BLaER1 (cell line): ENCODE measurements around the gene ANKRD53.
"Not testable (repeated sequence)": the region's sequence is repeated elsewhere in the genome, so short reads cannot be mapped to it uniquely, and the experiment has no call there.

Experiments used
- H3K27ac ChIP-seq: shearing (Covaris generic); formaldehyde crosslinking; 2 replicates; pipeline ENCODE4 v1.8.1; 2022
- H3K27me3 ChIP-seq: shearing (Covaris generic); formaldehyde crosslinking; 2 replicates; pipeline ENCODE4 v1.8.1; 2022
- H3K36me3 ChIP-seq: shearing (Covaris generic); formaldehyde crosslinking; 2 replicates; pipeline ENCODE4 v1.8.1; 2022
- H3K4me1 ChIP-seq: shearing (Covaris generic); formaldehyde crosslinking; 2 replicates; pipeline ENCODE4 v1.8.1; 2022
- H3K4me2 ChIP-seq: shearing (Covaris generic); formaldehyde crosslinking; 2 replicates; pipeline ENCODE4 v1.8.1; 2022
- H3K4me3 ChIP-seq: shearing (Covaris generic); formaldehyde crosslinking; 2 replicates; pipeline ENCODE4 v1.8.1; 2022
- H3K9ac ChIP-seq: shearing (Covaris generic); formaldehyde crosslinking; 2 replicates; pipeline ENCODE4 v1.8.1; 2022
- H3K9me3 ChIP-seq: shearing (Covaris generic); formaldehyde crosslinking; 2 replicates; pipeline ENCODE4 v1.8.1; 2022
- H4K20me1 ChIP-seq: shearing (Covaris generic); formaldehyde crosslinking; 2 replicates; pipeline ENCODE4 v1.8.1; 2022
- Cebpa-rat ChIP-seq: shearing (Covaris generic); IDR thresholded peaks from 2 replicates; pipeline ENCODE4 v1.8.1; 2022

Gene ANKRD53

DNA sequence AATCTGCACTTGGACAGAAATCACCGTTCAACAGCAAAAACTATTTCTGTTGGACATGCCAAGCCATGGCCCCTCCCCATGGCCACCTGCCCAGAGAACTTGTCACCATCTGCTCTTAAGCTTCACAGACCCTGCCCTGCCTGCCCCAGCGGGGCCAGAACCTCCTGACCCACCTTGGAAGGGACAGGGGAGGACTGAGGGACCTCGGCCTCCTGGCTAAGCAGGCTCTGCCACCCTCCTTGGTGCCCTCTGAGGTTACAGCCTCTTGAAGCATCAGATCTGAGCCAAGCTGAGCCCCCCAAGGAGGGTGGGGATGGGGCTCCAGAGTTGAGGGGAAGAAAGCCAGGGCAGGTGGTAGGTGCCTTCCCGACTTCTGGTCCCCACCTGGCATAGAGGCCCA lies 9.7 kb downstream of the ANKRD53 start:
- H3K36me3 ChIP-seq: peaks cover 86% of the 10 kb centered on the region
- peaks cover 94% of the 10 kb centered on the region for H4K20me1 ChIP-seq
- H3K27ac ChIP-seq: no peak overlapping the region
- H3K27me3 ChIP-seq: no peaks in the 10 kb centered on the region
- no peak for TF ChIP-seq Cebpa-rat
- H3K4me1 ChIP-seq: peaks cover 18% of the 10 kb centered on the region
- no peak overlapping the region for H3K4me2 ChIP-seq
- no peaks in the 10 kb centered on the region for H3K9me3 ChIP-seq
- no peak overlapping the region for H3K9ac ChIP-seq
- H3K4me3 ChIP-seq: no peak overlapping the region

- peaks cover 26% of the 10 kb centered on the region for H3K4me1 ChIP-seq
- peaks cover 94% of the 10 kb centered on the region for H4K20me1 ChIP-seq
- no peak for TF ChIP-seq Cebpa-rat
- H3K36me3 ChIP-seq: peaks cover 81% of the 10 kb centered on the region
- no peak overlapping the region for H3K4me3 ChIP-seq
- H3K4me2 ChIP-seq: no peak overlapping the region
- no peak overlapping the region for H3K27ac ChIP-seq
- H3K9ac ChIP-seq: no peak overlapping the region
- H3K9me3 ChIP-seq: no peaks in the 10 kb centered on the region
- no peaks in the 10 kb centered on the region for H3K27me3 ChIP-seq
Measured at GRCh38 chr2:70988726-70989648, 10.6 kb downstream of the ANKRD53 start.

DNA sequence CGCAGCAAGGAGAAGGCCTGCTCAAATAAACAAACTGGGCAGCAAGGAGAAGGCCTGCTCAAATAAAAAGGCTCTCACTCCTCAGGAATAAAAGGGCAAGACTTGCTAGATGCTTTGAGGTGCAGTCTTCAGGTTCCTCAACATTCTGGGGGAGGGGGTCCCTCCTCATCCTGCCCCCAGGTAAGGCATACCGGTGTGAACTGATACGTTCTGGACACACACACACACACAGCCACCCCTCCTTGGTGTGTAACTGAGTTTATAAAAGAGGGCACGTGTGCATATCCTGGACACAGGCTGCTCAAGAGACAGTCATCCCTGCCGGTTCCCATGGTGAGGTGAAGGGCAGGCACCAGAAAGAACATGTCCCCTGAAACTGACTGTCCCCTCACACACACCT lies 11.8 kb downstream of the ANKRD53 start:
- Histone ChIP-seq H3K9me3 (no peaks in the 10 kb centered on the region), H3K4me3 (no peak overlapping the region), H3K4me2 (no peak overlapping the region), H3K27ac (no peak overlapping the region), H3K9ac (no peak overlapping the region), H3K27me3 (no peaks in the 10 kb centered on the region), H3K36me3 (peaks cover 80% of the 10 kb centered on the region), H4K20me1 (peaks cover 92% of the 10 kb centered on the region), H3K4me1 (peaks cover 27% of the 10 kb centered on the region)
- TF ChIP-seq Cebpa-rat: no peak

DNA sequence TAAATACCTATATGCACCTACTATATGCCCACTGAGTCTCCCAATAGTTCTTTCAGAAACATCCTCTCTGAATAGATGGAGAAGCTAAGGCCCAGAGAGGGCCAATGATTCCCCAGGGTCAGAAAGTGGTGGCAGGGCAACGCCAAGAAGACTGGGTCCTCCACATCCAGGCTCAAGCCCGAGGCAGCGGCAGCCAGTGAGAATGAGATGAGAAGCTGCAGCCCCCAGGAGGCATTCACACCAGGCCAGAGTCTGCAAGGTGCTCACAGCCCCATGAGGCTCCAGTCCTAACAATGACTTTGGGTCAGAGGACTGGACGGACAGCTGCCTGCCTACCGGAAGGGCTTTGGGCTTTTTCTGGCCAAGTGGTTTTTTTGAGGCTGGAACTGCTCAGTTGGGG lies 12.7 kb downstream of the ANKRD53 start:
- no peak overlapping the region for H3K4me3 ChIP-seq
- TF ChIP-seq Cebpa-rat: no peak
- H3K36me3 ChIP-seq: peaks cover 70% of the 10 kb centered on the region
- H3K9me3 ChIP-seq: no peaks in the 10 kb centered on the region
- peaks cover 83% of the 10 kb centered on the region for H4K20me1 ChIP-seq
- no peak overlapping the region for H3K4me2 ChIP-seq
- peaks cover 23% of the 10 kb centered on the region for H3K4me1 ChIP-seq
- H3K27ac ChIP-seq: no peak overlapping the region
- no peak overlapping the region for H3K9ac ChIP-seq
- H3K27me3 ChIP-seq: no peaks in the 10 kb centered on the region

DNA sequence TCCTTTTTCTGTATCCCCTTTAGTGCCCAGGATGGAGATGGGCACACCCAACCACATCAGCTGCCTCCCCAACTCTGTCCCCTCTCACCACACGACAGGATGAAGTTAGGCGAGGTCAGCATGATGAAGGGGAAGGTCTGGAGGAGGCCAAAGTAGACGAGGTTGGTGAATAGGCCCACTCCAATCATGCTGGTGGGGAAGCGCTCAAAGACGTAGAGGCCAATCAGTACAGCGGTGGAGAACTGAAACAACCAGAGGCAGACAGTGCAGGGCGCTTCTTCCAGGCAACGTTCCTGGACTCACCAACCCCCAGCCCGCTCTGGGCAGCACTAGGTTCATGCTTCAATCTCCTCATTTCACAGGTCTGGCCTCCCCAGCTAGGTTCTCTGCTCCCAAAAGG lies 13.3 kb downstream of the ANKRD53 start:
- Histone ChIP-seq H3K9ac (no peak overlapping the region), H3K4me1 (peaks cover 19% of the 10 kb centered on the region), H3K9me3 (no peaks in the 10 kb centered on the region), H3K27ac (no peak overlapping the region), H4K20me1 (peaks cover 77% of the 10 kb centered on the region), H3K36me3 (peaks cover 64% of the 10 kb centered on the region), H3K4me2 (no peak overlapping the region), H3K27me3 (no peaks in the 10 kb centered on the region), H3K4me3 (no peak overlapping the region)
- TF ChIP-seq Cebpa-rat: no peak

GRCh38 chr2:70992945-70993853 lies 14.8 kb downstream of the ANKRD53 start:
- H4K20me1 ChIP-seq: peaks cover 62% of the 10 kb centered on the region
- no peaks in the 10 kb centered on the region for H3K27me3 ChIP-seq
- peak overlapping the region; percentile 95 for H3K9ac ChIP-seq
- peaks cover 50% of the 10 kb centered on the region for H3K36me3 ChIP-seq
- H3K9me3 ChIP-seq: no peaks in the 10 kb centered on the region
- no peak overlapping the region; the same call in 1 of the 2 replicates for H3K27ac ChIP-seq
- peaks cover 19% of the 10 kb centered on the region for H3K4me1 ChIP-seq
- peak overlapping the region; percentile 100 for H3K4me3 ChIP-seq
- peak overlapping the region; percentile 99 for H3K4me2 ChIP-seq
- TF ChIP-seq Cebpa-rat: no peak

DNA sequence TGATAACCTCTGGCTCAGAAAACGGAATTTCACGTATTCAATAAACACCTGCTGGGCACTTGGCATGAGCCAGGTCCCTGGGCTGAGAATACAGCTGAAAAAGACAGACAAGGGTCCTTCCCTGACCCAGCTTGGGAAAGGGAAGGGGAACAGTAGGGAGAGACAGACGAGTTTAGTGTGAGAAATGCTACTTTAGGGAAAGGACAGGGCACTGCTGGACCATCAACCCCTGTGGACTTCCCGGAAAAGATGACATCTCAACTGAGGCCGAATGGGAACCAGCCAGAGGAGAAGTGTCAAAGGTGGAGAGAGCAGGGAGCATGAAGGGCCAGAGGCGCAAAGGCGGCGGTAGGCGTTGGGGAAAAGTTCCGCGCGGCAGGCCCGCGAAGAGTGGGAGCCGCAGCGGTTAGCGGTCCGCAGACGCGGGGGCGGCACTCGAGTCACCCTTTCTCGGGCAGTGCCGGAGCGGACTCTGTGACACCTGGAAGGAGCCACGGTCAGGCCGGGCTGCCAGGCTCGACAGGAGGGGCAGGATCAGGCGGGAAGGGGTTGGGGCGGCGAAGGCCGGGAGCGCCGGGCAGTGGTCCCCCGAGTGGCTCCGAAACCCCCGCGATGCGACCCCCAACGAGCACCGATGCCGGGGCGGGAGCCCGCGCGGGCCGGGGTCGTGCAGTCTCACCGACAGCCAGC lies 15.7 kb downstream of the ANKRD53 start:
- H3K27ac ChIP-seq: peak overlapping the region; percentile 85
- H3K4me1 ChIP-seq: peaks cover 19% of the 10 kb centered on the region
- no peaks in the 10 kb centered on the region for H3K9me3 ChIP-seq
- peak overlapping the region; percentile 95 for H3K9ac ChIP-seq
- no peak for TF ChIP-seq Cebpa-rat
- H3K4me2 ChIP-seq: peak overlapping the region; percentile 99
- H3K4me3 ChIP-seq: peak overlapping the region; percentile 100
- H4K20me1 ChIP-seq: peaks cover 53% of the 10 kb centered on the region
- no peaks in the 10 kb centered on the region for H3K27me3 ChIP-seq
- peaks cover 40% of the 10 kb centered on the region for H3K36me3 ChIP-seq

DNA sequence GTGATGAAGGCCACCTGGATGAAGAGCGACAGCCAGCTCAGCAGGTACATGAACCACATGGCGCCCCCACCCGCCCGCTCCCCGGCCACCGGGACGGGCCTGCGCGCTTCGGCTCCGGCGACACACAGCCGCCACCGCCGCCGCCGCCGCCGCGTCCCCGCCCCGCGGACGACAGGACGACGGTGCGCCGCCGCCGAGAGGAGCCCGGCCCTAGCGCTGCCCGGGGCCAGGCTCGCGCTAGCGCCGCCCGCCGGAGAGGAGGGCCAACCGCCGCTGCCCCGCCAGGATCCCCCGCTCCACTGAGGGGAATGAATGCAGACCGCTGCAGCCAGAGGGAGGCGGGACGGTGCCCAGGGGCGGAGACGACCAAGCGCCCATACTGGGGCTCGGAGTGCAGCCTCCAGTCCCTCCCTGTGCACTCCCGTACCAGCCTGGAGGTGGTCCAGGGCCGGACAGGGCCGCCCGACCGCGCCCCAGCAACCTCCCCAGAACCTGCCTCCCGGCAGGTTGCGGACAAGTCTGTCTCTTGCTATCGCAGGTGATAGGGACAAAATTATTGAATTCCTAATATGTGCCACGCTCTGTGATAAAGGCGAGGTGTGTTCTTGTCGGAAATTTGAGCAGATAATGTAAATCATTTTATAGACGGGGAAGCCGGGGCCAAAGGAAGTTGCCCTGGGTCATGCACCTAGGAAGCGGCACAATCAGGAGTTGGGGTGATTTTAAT lies 16.4 kb downstream of the ANKRD53 start, which contains the start of gene TEX261:
Gene TEX261, minus strand, starts transcription at position 175 of the 727 bp plus-strand sequence. Its CDS starts 116 bp downstream, at position 59.
- peak within 1 kb of the TSS; percentile 100 for H3K4me3 ChIP-seq
- TF ChIP-seq Cebpa-rat: no peak
- peak within 1 kb of the TSS; percentile 85 for H3K27ac ChIP-seq
- H3K27me3 ChIP-seq: no peaks in the 10 kb centered on the region
- peak within 1 kb of the TSS; percentile 95 for H3K9ac ChIP-seq
- peaks cover 33% of the 10 kb centered on the region for H3K36me3 ChIP-seq
- peaks cover 19% of the 10 kb centered on the region for H3K4me1 ChIP-seq
- H3K4me2 ChIP-seq: peak within 1 kb of the TSS; percentile 99
- peaks cover 46% of the 10 kb centered on the region for H4K20me1 ChIP-seq
- H3K9me3 ChIP-seq: no peaks in the 10 kb centered on the region

DNA sequence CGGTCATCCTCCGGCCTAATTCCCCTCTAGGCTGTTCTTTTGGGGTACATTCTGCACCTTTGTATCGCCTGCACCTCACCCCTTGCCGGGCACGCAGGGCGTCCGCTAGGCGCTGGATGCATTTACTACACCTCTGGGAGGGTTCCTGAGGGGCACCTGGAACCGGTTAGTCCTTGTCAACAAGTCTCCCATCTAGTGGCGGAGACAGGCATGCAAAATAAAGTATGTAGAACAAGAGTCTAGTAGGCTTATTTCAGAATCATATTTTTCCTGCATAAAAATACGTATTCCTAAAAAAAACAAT lies 16.9 kb downstream of the ANKRD53 start:
- Histone ChIP-seq H3K36me3 (peaks cover 28% of the 10 kb centered on the region), H3K9ac (peak overlapping the region; percentile 95), H4K20me1 (peaks cover 41% of the 10 kb centered on the region), H3K4me2 (peak overlapping the region; percentile 85), H3K4me3 (peak overlapping the region; percentile 100), H3K4me1 (peaks cover 19% of the 10 kb centered on the region), H3K27ac (no peak overlapping the region), H3K9me3 (no peaks in the 10 kb centered on the region), H3K27me3 (no peaks in the 10 kb centered on the region)
- TF ChIP-seq Cebpa-rat: no peak

DNA sequence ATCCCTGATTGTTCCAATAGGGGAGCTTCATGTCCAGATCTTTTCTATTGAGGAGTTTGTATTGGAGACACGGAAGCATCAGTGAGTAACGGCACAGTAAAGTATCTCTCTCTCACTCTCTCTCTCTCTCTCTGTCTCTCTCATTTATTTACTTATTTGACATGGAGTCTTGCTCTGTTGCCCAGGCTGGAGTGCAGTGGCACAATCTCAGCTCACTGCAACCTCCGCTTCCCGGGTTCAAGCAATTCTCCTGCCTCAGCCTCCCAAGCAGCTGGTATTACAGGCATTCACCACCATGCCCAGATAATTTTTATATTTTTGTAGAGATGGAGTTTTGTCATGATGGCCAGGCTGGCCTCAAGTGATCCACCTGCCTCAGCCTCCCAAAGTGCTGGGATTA lies 20.5 kb downstream of the ANKRD53 start:
- not testable (repeated sequence) for H3K4me3 ChIP-seq, H4K20me1 ChIP-seq, H3K36me3 ChIP-seq, H3K4me2 ChIP-seq, H3K9me3 ChIP-seq, H3K9ac ChIP-seq, H3K27ac ChIP-seq, H3K27me3 ChIP-seq
- peaks cover 21% of the 10 kb centered on the region for H3K4me1 ChIP-seq
